ENCODE measurements around the gene PDGFA.

Gene PDGFA

GRCh38 chr7:500521-501420 is 18.9 kb downstream of the PDGFA start:
- DNase-seq, result no peak

- DNase-seq, result no peak
These were observed 19.7 kb downstream of the PDGFA start for GRCh38 chr7:499853-500485.

GRCh38 chr7:498678-499641 is 20.7 kb downstream of the PDGFA start:
- no peak for DNase-seq

GRCh38 chr7:497946-498655 is 21.5 kb downstream of the PDGFA start:
- no peak for DNase-seq

DNA sequence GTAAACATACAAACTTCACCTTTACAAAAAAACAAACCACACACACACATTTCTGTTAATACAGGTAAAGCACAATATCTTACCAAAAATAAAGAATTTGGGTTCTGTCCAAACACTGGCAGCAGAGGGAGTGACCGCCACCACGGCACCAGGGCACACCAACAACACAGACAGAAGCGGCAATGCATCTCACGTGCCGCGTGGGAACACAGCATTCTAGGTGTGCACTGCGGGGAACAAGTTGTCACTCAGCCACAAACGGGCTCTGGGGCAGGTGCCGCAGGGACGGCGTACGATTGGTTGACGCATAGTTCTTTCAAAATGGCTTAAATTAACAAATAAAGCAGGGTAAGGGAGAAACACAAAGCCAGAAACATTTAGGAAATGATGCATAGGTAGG is 22.3 kb downstream of the PDGFA start:
- DNase-seq, result no peak

GRCh38 chr7:496528-497295 is 22.9 kb downstream of the PDGFA start:
- DNase-seq, result no peak

DNA sequence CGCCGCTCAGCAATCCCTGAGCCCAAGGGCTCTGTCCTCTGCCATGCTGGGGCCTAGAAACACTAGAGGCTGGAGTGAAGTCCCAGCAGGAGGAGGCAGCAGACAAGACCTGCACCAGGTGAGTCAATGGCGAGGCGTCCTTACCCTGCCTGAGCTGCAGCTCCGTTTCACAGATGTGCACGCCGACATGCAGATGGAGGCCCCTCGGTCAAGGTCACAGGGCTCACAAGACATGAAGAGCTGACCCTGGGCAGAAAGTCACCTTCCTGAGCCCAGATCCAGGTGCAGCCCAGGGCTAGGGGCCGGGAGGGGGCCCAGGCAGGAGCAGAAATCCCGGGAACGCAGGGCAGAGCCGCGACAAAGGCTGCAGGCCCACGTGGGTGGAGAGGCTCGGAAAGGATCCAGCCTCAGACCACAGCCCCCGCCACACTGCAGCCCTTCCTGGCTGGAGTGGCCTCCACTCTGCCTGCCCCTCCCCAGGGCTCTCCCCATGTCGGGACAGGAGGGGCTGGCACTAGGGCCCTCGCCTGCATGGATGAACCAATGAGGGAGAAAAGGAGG is 23.8 kb downstream of the PDGFA start:
- no peak for DNase-seq

GRCh38 chr7:495326-495725 is 24.3 kb downstream of the PDGFA start:
- no peak for DNase-seq

DNA sequence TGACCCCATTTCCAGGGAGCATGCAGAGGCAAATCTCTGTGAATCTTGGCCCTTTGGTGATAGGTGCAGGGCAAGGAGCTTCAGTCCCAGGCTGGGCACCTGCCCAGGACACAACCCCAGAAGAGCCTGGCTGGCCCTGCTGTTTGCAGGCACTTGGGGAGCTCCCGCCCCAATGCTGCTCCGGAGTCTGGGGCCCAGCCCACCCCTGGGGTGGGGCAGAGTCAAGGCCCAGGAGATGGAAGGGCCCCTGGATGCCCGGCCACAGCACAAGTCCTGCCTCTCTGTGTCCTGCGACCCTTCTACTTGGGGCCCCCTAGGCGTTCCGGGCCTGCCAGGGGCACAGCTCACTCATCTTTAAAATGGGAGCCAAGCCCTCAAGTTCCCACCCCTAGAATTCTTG is 24.7 kb downstream of the PDGFA start:
- no peak for DNase-seq

DNA sequence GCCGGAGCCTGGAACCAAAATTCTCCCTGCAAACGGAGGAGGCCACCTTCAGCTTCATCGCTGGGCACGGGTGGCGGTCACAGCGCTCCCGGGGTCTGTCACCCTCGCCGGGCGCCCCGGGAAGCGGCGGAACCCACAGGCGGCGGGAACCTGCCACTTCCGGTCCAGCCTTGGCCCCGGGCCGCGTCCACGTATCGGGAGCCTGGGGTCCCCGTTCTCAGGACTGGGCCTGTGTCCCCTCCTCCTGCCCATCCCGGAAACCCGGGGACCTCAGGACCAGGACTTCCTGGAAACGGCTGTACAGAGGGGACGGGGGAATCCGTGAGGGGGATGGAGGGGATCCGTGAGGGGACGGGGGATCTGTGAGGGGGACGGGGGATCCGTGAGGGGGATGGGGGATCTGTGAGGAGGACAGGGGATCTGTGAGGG is 25.4 kb downstream of the PDGFA start:
- no peak for DNase-seq

- no peak for DNase-seq
These were observed 25.9 kb downstream of the PDGFA start for GRCh38 chr7:493661-494251.

DNA sequence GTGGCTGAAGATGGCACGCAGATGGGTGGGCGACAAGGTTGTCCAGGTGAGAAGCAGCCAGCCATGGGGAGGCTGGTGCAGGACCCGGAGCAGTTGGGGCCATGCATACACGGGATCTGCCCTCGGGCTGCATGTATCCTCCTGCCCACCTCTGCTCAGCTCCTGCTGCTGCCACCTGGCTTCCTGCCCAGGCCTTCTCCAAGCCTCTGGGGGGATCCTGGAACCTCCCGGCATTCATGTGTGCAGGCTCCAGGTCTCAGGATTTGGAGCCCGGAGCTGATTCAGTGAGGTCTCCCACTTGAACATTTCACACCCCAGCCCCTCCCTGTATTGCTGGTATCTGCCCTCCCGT is 27.0 kb downstream of the PDGFA start:
- DNase-seq, result no peak

DNA sequence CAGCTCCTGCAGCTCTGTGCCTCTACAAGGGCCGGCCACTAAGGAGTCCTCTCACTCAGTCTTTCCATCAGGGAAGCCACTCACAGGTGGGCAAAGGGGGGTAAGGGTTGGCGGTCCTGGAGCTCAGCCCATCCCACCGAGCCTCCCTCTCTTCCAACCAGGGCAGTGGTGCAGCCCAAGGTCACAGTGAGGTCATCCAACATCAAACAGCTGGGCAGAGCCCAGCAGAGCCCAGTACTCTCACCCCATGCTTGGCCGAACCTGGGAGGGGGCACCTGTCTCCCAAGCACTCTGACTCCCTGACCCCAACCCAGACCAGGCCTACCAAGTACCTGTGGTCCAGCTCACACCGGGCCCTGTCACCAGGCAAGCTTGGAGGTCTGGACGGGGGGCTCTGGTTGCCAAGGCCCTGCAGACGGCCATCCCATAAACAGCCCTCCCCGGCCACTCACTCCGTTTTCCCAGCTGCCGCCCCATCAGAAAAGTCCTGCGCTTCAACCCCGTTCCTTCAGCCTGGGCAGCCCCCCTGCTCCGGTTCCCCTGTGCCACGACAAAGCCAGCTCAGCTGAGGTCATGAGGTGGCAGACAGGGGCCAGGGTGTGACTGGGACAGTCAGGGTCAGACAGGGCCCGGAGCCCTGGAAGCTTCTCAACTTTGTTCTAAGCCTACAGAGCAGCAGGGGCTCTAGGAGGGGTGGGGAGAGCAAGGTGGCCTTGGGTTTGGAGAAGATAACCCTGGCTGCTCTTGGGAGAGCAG is 27.5 kb downstream of the PDGFA start:
- no peak for DNase-seq

DNA sequence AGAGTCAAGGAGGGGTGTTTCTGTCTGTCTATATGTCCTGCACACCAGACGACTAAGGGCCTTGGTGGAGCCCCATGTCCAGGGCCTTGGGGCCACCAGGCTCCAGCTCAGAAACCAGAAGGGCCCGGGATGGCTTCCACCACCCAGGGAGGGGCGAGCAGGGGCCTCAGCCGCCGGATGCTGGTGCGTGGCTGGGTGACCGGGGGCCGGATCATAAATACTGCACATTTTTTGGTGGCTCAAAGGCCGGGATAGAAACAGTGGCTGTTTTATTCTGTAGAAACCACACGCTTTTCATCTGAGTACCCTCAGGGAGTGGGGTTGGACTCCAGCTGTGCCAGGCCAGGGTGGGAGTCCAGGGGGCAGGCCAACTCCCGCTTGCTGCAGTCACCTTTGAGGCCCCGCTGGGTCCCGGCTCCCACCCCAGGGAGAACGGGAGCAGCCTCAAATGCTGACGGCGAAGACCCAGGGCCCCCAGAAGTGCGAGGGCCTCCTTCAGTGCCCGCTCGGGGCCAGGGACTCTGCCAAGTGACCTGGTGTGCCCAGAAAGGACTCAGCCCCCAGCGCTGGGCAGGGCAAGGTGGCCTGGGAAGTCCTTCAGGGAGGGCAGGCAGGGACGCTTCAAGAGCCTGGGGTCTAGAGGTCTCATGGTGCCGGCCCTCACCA is 28.2 kb downstream of the PDGFA start:
- DNase-seq, result no peak

DNA sequence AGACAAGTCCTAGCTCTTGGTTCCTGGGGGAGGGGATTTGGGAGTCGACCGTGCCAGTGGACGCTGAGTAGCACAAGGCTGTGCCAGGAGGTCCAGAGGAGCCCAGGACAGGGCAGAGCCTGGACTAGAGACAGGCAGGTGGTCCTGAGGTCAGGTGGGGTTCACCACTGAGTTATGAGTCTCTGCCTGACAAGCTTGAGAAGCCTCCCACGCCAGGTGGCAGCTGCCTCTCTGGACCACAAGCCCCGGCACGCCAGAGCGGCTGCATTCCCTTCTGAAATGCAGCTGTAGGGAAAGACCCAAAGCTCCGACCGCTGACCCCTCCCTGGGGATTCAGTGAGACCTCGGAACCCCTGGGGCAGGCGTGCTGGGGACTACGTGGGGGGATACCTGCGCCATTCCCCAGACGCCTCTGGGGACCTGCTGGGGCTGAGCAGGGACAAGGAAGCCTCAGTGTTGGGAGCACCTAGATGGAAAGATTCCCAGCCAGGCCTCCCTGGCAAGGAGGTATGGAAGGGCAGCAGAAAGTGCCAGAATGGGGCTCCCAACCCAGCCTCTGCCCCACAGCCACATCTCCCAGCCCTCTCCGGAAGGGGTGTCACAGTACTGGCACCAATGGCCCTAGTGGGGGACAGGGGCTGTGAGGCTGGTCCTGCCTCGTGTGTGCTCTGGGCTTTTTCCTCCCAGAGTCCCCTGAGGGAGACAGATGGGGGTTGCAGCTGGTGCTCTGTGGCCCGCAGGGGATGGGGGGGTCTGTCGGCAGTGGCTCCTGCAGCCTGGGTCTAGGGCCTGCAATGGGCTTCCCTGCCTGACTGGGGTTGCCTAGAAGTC is 29.0 kb downstream of the PDGFA start:
- DNase-seq, result no peak

GRCh38 chr7:489876-490275 is 29.8 kb downstream of the PDGFA start:
- no peak for DNase-seq

GRCh38 chr7:486216-486743 is 33.4 kb downstream of the PDGFA start:
- no peak for DNase-seq
